Heart left ventricle (tissue), 13 donors: ENCODE measurements around the gene ANKRD13B.

Experiments used
- CTCF ChIP-seq, 12 donors: fragments of 200-600 bp; sonication (generic) in 4 of 12; IDR thresholded peaks; one replicate each; pipeline versions ENCODE4 v1.5.0 to v1.8.0; 2018 to 2022; ENCODE audit warnings: antibody characterized with exemption in 12 of 12, mild to moderate bottlenecking in 5 of 12
- POLR2A ChIP-seq, 2 donors: fragments of 450-650 bp; IDR thresholded peaks; one replicate each; pipeline ENCODE4 v1.6.1; 2017; ENCODE audit warnings: antibody characterized with exemption in 2 of 2, mild to moderate bottlenecking in 2 of 2, moderate library complexity in 2 of 2
- donor health status: ischemic (EF 13 %, LVEDD 7.1; RV severe dilation, severe dysfunction).
- donor health status: DM: no; HTN: yes; CAD: no.
- donor health status: DM: no; HTN: no; CAD: no.
- donor health status: ischemic (EF 25% LVEDD 6.9; RV normal size, moderate dysfunction).
- donor health status: ischemic (EF 25% LVEDD 5.7; RV mildly dilated, moderate dysfunction).
- donor health status: ischemic (EF 35%, LVEDD 5.7; RV mildly dilated, moderate dysfunction).
- donor health status: nonischemic (EF 11% LVEDD 7.7; RV severe dilation, severe dysfunction).
- donor health status: DM: yes; HTN: yes; CAD: no.
- donor health status: PGD.
- donor health status: ischemic (EF 29% LVEDD 5.4; RV normal size, mild dysfunction).
- donor health status: nonischemic (EF 23%, LVEDD 6.1; RV moderate dilation, normal function).

DNA sequence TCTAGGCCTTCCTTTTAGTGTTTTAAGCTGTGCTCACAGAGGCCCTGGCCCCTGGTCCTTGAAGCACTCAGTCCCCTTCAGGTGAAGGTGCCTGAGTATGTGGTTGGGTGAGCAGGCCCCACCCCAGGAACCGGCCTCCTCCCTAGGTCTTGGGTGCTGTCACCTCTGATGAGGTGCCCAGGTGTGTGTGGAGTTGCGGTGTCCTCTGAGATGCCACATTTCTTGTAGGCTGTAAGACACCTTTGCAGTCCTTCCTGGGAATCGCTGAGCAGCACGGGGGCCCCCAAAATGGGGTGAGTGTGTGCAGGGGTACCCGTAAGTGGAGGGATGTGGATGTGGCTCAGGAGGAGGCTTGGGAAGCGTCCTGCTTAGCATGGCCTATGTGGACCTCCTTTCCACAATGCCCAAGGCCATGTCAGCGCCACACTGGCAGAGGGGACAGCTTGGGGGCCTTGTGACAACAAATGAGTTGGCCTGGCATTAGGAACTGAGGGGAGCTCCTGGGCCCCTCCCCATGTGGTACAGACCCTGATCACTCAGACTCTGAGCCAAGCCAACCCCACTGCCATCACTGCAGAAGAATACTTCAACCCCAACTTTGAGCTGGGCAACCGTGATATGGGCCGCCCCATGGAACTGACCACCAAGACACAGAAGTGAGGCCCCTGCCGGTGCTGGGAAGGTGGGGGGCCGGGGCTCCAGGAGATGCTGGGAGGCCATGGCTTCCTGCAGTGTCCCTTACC, 18.6 kb downstream of the ANKRD13B start:
- TF ChIP-seq CTCF (IDR thresholded peaks at IDR 0.05) = no peak
- TF ChIP-seq POLR2A (IDR thresholded peaks at IDR 0.05) = no peak
